HG02642 (cell line): ENCODE results near the gene SMPD1.

ENCODE experiments used
- ATAC-seq: cut with Tn5 transposase; IDR thresholded peaks from one replicate; pipeline ENCODE4 v1.9.1; 2021; ENCODE audit warnings: mild to moderate bottlenecking; ENCODE audit not compliant: unreplicated experiment, poor library complexity

SMPD1 gene

GRCh38 chr11:6410695-6411430 lies 20.6 kb downstream of the SMPD1 start:
- ATAC-seq, result no peak

- ATAC-seq, result no peak
Observed at GRCh38 chr11:6411594-6412031, 21.3 kb downstream of the SMPD1 start.

- ATAC-seq, result no peak
Observed at GRCh38 chr11:6413791-6414201, 23.5 kb downstream of the SMPD1 start.

GRCh38 chr11:6414874-6415328 lies 24.6 kb downstream of the SMPD1 start:
- no peak for ATAC-seq

- ATAC-seq, result no peak
Observed at GRCh38 chr11:6415797-6416196, 25.5 kb downstream of the SMPD1 start.

- no peak for ATAC-seq
Observed at GRCh38 chr11:6417907-6418556, 27.8 kb downstream of the SMPD1 start.

- ATAC-seq, result no peak
Observed at GRCh38 chr11:6418557-6419008, 28.3 kb downstream of the SMPD1 start.

GRCh38 chr11:6419009-6419631 lies 28.8 kb downstream of the SMPD1 start, which contains the start of gene APBB1:
Gene APBB1, minus strand, starts transcription at chr11:6419094. Its CDS starts 7,747 bp downstream, at chr11:6411347.
- peak; percentile 72 for ATAC-seq

- ATAC-seq, result no peak
Observed at GRCh38 chr11:6420677-6421076, 30.4 kb downstream of the SMPD1 start.

- no peak for ATAC-seq
Observed at GRCh38 chr11:6427516-6427915, 37.2 kb downstream of the SMPD1 start.

GRCh38 chr11:6431861-6432260 lies 41.6 kb downstream of the SMPD1 start:
- ATAC-seq, result no peak

GRCh38 chr11:6433998-6434660 lies 43.9 kb downstream of the SMPD1 start:
- no peak for ATAC-seq

GRCh38 chr11:6437423-6437822 lies 47.1 kb downstream of the SMPD1 start:
- ATAC-seq, result no peak

- ATAC-seq, result no peak
Observed at GRCh38 chr11:6437993-6438392, 47.7 kb downstream of the SMPD1 start.

GRCh38 chr11:6438979-6439571 lies 48.8 kb downstream of the SMPD1 start:
- no peak for ATAC-seq

GRCh38 chr11:6440906-6441358 lies 50.7 kb downstream of the SMPD1 start, which contains the start of gene HPX:
Gene HPX, minus strand, starts transcription at chr11:6440987. Its CDS starts 24 bp downstream, at chr11:6440963.
- ATAC-seq, result no peak

GRCh38 chr11:6442441-6442840 lies 52.2 kb downstream of the SMPD1 start:
- ATAC-seq, result no peak

GRCh38 chr11:6443269-6444003 lies 53.2 kb downstream of the SMPD1 start:
- ATAC-seq, result peak; percentile 80
